Nephron (organoid): Measurements from ENCODE around the gene PIGR.

ENCODE experiments used
- H3K27ac Mint-ChIP-seq, 3 experiments: 2 replicates each; pipeline ENCODE4 v1.8.0; 2020; ENCODE audit warnings: mixed read lengths in 3 of 3, mild to moderate bottlenecking in 2 of 3, moderate library complexity in 1 of 3
- H3K27me3 Mint-ChIP-seq: 2 replicates; pipeline ENCODE4 v1.8.0; 2021; ENCODE audit warnings: low read depth, mild to moderate bottlenecking, moderate library complexity, mixed read lengths
- H3K36me3 Mint-ChIP-seq: 2 replicates; pipeline ENCODE4 v1.8.0; 2020; ENCODE audit warnings: low read depth, mixed read lengths
- H3K4me1 Mint-ChIP-seq: 2 replicates; pipeline ENCODE4 v1.8.0; 2020; ENCODE audit warnings: mixed read lengths
- H3K4me3 Mint-ChIP-seq, 3 experiments: 2 replicates each; pipeline ENCODE4 v1.8.0; 2020; ENCODE audit warnings: mild to moderate bottlenecking in 3 of 3, mixed read lengths in 3 of 3, moderate library complexity in 2 of 3
- H3K9me3 Mint-ChIP-seq: 2 replicates; pipeline ENCODE4 v1.8.0; 2020; ENCODE audit warnings: mixed read lengths
- TF ChIP-seq, protein P1 (sequence below), 3 experiments: fragments of 200-600 bp; sonication (generic); IDR thresholded peaks; one replicate each; pipeline ENCODE4 v1.5.0; 2021; ENCODE audit warnings: antibody characterized with exemption in 3 of 3; ENCODE audit not compliant: unreplicated experiment in 3 of 3

The PIGR gene

DNA sequence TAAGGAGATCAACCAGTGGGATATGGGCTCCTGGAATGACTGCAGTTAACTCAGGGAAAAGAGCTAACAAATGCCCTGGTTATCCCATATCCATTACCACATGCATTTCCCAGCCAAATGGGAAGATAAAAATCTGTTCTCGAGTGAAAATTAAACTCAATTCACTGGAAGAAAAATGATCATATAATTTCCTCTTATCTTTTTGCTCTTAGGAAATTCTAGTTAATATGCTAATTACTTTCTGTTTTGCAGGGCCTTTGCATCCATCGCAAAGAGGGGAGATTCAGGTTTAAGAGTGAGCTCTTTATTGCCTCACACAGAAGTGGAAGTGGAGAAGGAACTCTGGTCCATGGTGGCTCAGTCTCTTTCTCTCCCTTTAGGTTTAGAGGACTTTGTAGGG is 52.9 kb downstream of the PIGR start:
- Mint-ChIP-seq H3K27ac (no peak overlapping the region), H3K27me3 (peaks cover 2% of the 10 kb centered on the region)

DNA sequence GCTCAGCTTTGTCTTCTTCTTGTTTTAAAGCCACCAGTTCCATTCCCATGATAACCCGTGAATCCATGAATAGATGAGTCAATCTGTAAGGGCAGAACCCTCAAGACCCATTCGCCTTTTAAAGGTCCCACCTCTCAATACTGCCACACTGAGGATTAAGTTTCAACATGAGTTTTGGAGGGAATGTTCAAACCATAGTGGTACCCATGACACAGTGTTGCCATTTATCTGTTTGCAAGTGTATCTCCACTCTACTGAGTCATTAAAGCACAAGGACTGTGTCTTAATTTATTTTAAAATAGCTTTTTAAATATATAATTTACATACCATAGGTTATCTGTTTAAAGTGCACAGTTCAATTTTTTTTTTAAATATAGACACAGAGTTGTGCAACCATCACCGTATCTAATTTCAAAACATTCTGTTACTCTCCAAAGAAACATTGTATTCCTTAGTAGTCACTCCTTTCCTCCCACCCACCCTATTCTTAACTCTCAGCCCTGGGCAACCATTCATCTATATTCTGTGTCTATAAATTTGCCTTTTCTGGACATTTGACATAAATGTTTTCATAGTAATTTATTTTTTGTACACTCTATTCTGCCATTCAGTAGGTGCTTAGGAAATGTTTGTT is 53.8 kb downstream of the PIGR start:
- Mint-ChIP-seq H3K4me1 (peaks cover 25% of the 10 kb centered on the region), H3K27me3 (peaks cover 5% of the 10 kb centered on the region), H3K27ac (no peak overlapping the region), H3K9me3 (no peaks in the 10 kb centered on the region), H3K36me3 (no peaks in the 10 kb centered on the region), H3K4me3 (no peak overlapping the region)
- TF ChIP-seq, protein P1, sequence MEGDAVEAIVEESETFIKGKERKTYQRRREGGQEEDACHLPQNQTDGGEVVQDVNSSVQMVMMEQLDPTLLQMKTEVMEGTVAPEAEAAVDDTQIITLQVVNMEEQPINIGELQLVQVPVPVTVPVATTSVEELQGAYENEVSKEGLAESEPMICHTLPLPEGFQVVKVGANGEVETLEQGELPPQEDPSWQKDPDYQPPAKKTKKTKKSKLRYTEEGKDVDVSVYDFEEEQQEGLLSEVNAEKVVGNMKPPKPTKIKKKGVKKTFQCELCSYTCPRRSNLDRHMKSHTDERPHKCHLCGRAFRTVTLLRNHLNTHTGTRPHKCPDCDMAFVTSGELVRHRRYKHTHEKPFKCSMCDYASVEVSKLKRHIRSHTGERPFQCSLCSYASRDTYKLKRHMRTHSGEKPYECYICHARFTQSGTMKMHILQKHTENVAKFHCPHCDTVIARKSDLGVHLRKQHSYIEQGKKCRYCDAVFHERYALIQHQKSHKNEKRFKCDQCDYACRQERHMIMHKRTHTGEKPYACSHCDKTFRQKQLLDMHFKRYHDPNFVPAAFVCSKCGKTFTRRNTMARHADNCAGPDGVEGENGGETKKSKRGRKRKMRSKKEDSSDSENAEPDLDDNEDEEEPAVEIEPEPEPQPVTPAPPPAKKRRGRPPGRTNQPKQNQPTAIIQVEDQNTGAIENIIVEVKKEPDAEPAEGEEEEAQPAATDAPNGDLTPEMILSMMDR (IDR thresholded peaks at IDR 0.05; ENCODE audit: unreplicated experiment in 3 of 3) = no peak

More for the DNA sequence above, 52.9 kb downstream of the PIGR start:
- TF ChIP-seq, protein P1 (IDR thresholded peaks at IDR 0.05; ENCODE audit: unreplicated experiment in 3 of 3) = no peak
- Mint-ChIP-seq H3K9me3 (no peaks in the 10 kb centered on the region), H3K4me1 (peaks cover 25% of the 10 kb centered on the region), H3K4me3 (no peak overlapping the region), H3K36me3 (no peaks in the 10 kb centered on the region)

DNA sequence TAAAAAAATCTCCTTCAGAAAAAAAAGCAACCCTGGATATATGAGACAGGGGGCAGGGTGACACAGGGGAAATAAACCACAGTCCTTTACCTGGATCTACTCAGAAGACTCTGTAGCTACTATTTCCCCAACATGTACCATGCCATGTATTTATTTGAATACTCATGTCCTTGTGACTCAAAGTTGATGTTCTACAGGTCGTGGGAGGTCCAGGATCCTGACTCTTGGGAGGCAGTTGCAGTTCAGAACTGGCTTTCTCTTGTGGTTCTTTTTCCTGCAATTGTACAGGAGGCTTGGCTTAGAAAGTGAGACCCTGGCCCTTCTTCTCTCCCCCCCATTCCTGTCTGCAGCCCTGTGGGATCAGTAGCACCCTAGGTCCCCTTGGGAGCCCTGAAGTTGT is 54.9 kb downstream of the PIGR start:
- Mint-ChIP-seq H3K27ac (no peak overlapping the region), H3K36me3 (no peaks in the 10 kb centered on the region), H3K9me3 (no peaks in the 10 kb centered on the region), H3K4me3 (no peak overlapping the region), H3K4me1 (peaks cover 23% of the 10 kb centered on the region), H3K27me3 (peaks cover 5% of the 10 kb centered on the region)
- TF ChIP-seq, protein P1 (IDR thresholded peaks at IDR 0.05; ENCODE audit: unreplicated experiment in 3 of 3) = no peak

- no peaks in the 10 kb centered on the region for H3K9me3 Mint-ChIP-seq
- H3K4me3 Mint-ChIP-seq = no peak overlapping the region
- no peak overlapping the region for H3K27ac Mint-ChIP-seq
- peaks cover 5% of the 10 kb centered on the region for H3K27me3 Mint-ChIP-seq
- no peaks in the 10 kb centered on the region for H3K36me3 Mint-ChIP-seq
- TF ChIP-seq, protein P1 (IDR thresholded peaks at IDR 0.05; ENCODE audit: unreplicated experiment in 3 of 3) = no peak
- H3K4me1 Mint-ChIP-seq = peaks cover 13% of the 10 kb centered on the region
Observed at GRCh38 chr1:206890125-206891060, 55.9 kb downstream of the PIGR start.

DNA sequence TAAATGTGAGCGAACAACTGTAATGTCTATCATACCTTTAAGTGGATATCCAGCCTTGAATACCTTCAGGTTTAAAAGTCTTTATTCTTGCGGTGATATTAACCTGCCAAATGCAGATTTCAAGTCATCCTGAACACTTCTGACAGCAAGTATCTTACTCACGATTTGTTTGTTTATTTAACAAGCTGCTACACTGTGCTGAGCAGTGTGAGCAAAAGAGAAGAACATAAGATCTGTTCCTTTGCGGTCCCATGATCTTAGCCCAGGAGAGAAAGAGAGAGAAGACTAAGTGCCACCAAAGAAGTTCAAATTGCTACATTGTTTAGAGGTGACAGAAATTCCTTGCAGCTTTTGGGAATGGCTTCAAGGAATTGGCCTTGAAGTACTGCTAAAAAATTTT is 58.6 kb downstream of the PIGR start:
- Mint-ChIP-seq H3K9me3 (peaks cover under 1% of the 10 kb centered on the region), H3K4me1 (peaks cover under 1% of the 10 kb centered on the region), H3K27ac (no peak overlapping the region), H3K27me3 (peaks cover 9% of the 10 kb centered on the region), H3K36me3 (no peaks in the 10 kb centered on the region), H3K4me3 (no peak overlapping the region)
- TF ChIP-seq, protein P1 (IDR thresholded peaks at IDR 0.05; ENCODE audit: unreplicated experiment in 3 of 3) = no peak
